CD4-positive, alpha-beta T cell treated with Interleukin-17A for 4 hours (primary cell): ENCODE results near the gene BMP2K.

ENCODE experiments used
- DNase-seq: peaks from one replicate; pipeline ENCODE4 v3.0.0-alpha.2; 2020; ENCODE audit warnings: mixed read lengths

BMP2K gene

GRCh38 chr4:78776079-78776728 lies at the start of gene BMP2K:
Gene BMP2K (plus strand): TSS chr4:78776350. CDS start chr4:78776544, 194 bp downstream.
- peak; percentile 93 for DNase-seq

GRCh38 chr4:78726546-78726945 lies 49.6 kb upstream of the BMP2K start:
- no peak for DNase-seq

GRCh38 chr4:78732332-78733104 lies 43.6 kb upstream of the BMP2K start:
- no peak for DNase-seq

DNA sequence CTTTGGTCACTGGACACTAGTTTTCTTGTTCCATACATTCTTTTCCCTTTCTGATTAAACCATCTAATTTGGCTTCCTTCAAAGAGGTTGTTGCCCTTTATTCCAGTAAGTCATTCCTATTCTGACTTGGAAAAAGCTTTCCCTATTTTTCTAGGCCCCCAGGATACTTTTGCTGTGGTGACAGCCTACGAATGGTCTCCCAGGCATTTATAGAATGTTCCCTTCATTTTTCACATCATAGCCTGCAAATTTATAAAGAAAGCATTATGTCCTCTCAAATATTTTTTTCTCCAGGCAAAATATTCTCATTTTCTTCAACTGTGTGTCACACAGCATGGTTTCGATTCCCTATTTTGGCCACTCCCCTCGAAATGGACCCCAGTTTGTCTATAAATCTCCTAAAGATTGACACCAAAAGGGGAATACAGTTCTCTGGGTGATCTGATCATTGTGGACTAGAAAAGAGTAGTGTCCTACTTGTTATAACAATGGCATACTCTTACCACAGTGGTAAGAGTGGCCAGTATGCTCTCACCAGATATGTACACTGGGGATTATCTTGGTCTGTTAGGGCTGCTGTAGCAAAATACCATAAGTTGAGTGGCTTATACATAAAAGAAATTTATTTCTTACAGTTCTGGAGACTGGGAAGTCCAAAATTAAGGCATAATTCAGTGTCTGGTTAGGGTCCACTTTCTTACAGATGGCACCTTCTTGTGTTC lies 41.5 kb upstream of the BMP2K start:
- no peak for DNase-seq

GRCh38 chr4:78735697-78736096 lies 40.5 kb upstream of the BMP2K start:
- no peak for DNase-seq

DNA sequence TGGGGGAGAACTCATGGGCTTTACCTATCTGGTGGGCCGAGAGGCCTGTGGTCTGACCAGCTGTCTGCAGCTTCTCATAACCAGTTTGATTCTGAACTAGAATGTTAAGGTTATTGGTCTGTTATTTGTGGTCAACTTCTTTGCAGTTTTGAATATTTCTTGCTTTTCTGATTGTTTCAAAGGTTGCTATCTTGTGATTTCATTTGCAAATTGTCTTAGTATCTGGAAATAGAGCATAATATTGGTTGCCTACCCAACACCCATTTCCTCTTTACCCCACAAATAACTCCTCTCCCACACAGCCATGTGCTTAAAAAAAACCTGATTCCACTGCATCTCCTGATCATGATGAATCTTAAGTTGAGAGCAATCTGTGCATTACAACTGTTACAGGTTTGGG lies 39.1 kb upstream of the BMP2K start:
- DNase-seq, result no peak

- no peak for DNase-seq
These were observed 38.2 kb upstream of the BMP2K start for GRCh38 chr4:78737973-78738372.

DNA sequence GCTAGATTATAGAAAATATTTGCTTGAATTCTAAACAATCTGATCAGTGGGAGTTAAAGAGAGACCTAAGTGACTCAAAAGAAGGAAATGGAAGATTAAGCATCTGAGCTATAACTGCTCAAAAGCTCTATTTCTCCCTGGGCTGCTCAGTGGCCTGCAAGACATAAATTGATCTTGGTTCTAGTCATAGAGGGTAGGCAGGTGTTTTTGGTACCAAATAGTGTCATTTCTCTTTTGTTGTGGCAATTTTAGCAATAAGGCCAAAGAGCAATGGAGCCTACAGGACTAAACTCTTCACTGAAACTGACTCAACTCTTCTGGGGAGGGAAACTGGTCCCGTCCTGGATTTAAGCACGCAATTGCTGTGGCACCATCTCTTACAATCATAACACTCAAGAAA lies 33.9 kb upstream of the BMP2K start:
- DNase-seq, result no peak

DNA sequence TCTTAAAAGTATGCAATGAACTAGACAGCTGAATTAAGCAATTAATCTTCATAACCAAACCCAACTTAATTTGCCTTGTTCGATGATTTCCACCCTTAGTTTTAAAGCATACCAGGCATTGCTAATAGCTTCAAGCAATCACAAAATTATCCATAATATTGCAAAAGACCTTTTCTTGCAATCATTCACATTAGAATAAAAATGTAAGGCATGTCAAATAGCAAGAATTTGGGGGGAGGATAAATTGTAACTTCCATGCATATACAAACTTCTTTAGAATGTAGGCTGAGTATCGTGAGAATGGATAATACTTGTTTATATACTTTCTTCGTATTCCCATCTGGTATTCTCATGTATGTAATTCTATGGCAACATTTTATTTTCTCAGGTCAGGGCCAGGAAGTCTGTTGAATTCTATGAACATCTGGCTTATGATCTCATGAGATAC lies 28.7 kb upstream of the BMP2K start:
- no peak for DNase-seq

GRCh38 chr4:78748381-78748780 lies 27.8 kb upstream of the BMP2K start:
- no peak for DNase-seq

DNA sequence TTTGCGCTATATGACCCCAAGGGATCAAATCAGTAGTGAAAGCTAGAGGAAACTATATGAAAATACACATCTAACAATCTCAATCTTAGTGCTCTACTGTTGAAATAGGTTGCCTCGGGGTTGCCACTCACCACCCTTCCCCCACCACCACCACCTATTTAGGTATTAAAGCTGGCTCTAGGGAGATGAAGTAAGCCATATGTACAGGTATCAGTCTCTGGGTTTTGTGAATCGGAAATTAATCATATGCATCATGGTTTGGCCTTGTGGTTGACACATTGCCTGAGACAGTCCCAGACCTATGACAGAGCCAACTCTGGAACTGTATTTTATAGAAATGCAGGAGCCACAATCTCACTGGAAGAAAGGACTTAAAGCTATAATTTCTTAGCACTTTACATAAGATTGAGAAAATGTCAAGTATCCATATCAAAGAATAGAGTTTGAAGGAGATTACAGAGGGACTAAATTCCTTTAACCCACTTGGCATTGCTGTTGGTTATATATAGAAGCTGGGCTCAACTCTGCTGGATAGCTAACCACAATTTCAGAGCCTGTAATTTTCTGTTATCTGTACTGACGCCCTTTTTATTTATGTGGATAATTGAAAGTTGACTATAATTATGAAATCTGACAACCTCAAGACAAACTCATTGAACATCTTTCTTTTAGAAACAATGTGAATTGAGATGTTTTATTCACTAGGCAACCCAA lies 26.7 kb upstream of the BMP2K start:
- DNase-seq, result no peak

DNA sequence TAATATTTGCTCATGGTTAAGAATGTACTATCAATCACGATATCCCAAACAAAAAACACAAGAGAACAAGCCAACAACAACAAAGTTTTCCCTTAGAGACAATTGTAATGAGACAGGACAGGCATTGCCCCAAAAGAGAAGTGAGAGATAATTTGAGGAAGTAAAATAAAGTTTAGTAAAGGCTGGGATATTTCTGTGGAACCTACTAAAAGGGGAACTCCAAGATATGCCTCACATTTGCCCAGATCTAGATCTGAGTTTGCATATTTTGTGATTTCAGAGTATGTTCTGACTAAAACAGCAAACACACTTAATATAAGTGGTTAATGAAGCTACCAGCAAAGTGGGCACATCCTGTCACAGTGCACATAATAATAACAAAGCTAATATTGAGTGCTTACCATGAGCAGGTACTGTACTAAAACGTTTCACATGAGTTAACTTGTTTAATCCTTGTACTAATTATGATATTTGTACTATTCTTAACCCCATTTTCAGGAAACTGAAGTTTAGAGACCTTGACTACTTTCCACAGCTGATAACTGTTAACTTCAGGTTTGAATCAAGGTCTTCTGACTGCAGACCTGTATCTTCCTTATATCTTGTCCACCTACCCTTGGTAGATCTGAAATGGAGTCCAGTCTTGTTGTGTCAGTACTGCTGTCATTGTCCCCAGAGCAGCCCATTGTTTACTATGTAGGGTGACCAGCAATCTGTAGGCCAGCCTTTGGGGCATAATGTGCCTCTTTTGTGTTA lies 26.0 kb upstream of the BMP2K start:
- DNase-seq, result no peak

DNA sequence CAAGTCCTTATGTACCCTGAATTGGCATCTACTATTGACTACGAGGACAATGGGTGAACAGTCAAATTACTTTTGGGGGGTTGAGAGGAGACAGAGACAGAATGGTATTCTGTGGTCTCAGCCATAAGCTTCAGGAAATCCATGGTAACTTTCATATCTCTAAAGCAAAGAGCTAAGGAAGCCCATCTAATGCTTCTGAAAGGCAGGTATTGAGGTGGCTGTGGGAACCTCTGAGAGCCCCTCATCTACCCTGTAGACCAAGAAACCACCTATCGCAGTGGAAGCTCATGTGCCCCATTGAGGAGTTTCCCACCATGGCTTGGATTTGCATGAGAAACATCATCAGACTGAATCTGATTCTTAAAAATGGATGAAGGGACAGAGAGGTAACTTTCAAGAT lies 23.1 kb upstream of the BMP2K start:
- DNase-seq, result no peak

DNA sequence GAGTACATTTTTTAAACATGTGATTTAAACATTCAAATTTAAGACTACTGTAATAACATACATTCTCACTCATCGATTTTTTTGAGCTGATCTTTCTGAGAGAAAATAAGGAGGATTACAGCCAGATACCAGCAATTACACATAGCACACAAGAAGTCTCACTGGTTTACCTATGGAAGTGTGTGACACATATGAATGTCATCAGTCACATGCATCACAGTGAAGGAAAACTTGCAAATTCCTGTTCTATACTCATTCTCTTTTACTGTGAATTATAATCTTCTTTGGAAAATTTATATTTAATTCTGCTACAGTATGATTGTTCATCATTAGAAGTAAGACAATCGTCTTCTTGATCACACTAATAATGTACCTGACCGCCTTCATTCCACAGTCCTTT lies 21.3 kb upstream of the BMP2K start:
- DNase-seq, result no peak

- DNase-seq, result no peak
These were observed 20.0 kb upstream of the BMP2K start for GRCh38 chr4:78756137-78756536.

DNA sequence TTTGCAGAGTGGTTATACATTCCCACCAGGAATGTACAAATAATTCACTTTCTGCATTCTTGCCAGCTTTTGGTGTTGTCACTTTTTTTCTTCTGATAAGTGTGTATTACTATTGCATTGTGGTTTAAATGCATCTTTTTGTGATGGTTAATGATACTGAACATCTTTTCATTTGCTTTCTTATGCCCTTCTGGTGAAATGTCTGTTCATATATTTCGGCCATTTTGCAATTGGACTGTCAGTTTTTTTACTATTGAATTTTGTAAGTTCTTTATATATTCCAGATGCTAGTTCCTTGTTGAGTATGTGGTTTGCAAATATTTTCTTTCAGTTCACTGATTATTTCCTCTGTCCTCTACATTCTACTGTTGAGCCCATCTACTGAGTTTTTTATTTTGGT lies 19.4 kb upstream of the BMP2K start:
- no peak for DNase-seq

DNA sequence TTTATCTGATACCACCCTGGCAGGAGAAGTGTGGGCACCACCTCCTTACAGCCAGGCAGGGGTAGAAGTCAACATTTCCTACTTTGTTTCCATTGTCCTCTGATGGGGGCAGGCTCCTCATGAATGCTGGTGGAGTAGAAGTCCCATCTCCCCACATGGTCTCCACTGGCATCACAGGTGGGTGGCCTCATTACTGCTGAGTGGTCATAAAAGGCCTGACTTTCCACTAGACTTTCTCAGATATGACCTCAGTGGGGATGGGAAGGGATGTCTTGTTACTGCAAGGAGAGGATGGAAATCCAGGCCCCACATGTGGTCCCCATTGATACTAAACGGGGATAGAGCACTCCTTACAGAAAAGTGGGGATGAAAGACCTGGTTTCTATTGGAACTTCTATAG lies 18.6 kb upstream of the BMP2K start:
- no peak for DNase-seq

GRCh38 chr4:78758085-78758484 lies 18.1 kb upstream of the BMP2K start:
- DNase-seq, result no peak

- no peak for DNase-seq
These were observed 13.6 kb upstream of the BMP2K start for GRCh38 chr4:78762529-78762928.

DNA sequence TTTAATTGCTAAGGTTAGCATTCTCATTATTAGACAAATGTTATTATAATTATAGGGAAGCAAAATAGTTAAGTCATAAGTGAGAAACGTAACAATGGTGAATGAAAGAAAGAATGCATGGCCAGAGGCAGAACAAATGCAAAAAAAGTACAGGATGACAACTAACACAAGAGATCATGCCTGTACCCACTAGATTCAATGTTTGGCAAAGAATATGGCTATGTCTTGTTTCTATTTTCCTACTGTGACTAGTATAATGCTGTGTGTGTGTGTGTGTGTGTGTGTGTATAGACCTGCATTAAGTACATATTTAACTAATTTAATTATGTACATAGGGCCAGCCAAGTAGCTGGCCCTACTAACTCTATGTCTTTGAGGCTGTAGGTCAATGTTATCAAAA lies 12.9 kb upstream of the BMP2K start:
- no peak for DNase-seq

DNA sequence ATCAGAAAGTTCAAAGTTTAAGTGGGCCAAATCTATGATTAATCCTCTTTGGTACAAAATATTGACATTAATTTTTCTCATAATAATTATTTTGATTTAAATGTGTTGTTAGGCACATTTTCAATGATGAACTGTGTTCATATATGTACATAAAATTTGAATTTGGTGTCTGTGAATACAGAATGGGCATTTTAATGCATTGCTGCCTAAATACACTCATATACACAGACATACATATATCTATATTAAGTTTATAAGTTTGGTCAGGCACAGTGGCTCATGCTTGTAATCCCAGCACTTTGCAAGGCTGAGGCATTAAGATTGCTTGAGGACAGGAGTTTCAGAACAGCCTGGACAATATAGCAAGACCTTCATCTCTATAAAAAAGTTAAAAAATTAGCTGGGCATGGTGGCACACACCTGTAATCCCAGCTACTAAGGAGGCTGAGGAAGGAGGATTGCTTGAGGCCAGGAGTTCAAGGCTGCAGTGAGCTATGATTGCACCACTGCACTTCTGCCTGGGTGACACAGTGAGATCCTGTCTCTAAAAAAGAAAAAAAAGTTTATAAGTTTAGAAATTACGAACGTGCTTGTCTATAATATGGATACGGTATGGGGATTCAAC lies 12.3 kb upstream of the BMP2K start:
- DNase-seq, result no peak

DNA sequence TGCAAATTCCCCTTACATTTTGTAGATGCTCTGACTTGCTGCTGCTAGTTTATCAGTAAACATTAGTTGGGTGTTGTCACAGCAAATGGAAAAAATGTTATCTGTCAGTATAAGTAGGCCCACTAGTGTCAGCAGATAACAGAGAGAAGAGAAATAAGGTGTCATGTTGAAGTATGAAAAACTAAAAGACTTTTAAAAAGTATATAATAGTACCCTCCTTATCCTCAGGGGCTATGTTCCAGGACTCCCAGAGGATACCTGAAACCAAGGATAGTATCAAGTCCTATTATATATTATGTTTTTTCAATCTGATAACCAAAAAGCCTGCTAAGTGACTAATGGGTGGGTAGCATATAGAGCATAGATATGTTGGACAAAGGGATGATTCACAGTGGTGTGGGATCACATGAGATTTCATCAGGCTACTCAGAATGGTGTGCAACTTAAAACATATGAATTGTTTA lies 11.6 kb upstream of the BMP2K start:
- DNase-seq, result no peak
